RCC 7860 (cell line): ENCODE measurements around the gene MAK.
"Not testable (repeated sequence)": the region's sequence is repeated elsewhere in the genome, so short reads cannot be mapped to it uniquely, and the experiment has no call there.

Experiments used
- DNase-seq: peaks from one replicate; pipeline ENCODE4 v3.0.0-alpha.2; 2015; ENCODE audit warnings: low spot score
- FAIRE-seq: peaks from 2 replicates; lab custom pipeline; 2012; peaks lifted over from hg19 to GRCh38; lab: Jason Lieb, UNC

MAK gene

GRCh38 chr6:10854922-10855632, 16.7 kb upstream of the MAK start:
- FAIRE-seq = no peak

GRCh38 chr6:10853849-10854300, 15.5 kb upstream of the MAK start:
- DNase-seq, FAIRE-seq: not testable (repeated sequence)

More at GRCh38 chr6:10854922-10855632, 16.7 kb upstream of the MAK start:
- DNase-seq = no peak

GRCh38 chr6:10852361-10852960, 14.1 kb upstream of the MAK start:
- DNase-seq (no peak), FAIRE-seq (no peak)

- FAIRE-seq = no peak
- DNase-seq = no peak
Observed at GRCh38 chr6:10850728-10851127, 12.4 kb upstream of the MAK start.

- DNase-seq (no peak), FAIRE-seq (no peak)
Observed at GRCh38 chr6:10849901-10850300, 11.6 kb upstream of the MAK start.

- FAIRE-seq = peak; percentile 40
- no peak for DNase-seq
Observed at GRCh38 chr6:10847684-10848083, 9.3 kb upstream of the MAK start.

GRCh38 chr6:10843554-10843953, 5.2 kb upstream of the MAK start:
- DNase-seq = no peak
- FAIRE-seq = no peak

- DNase-seq = no peak
Observed at GRCh38 chr6:10838794-10839333, 525 bp upstream of the MAK start.

GRCh38 chr6:10837622-10837994, 731 bp downstream of the MAK start:
- FAIRE-seq (no peak), DNase-seq (no peak)

More at GRCh38 chr6:10838794-10839333, 525 bp upstream of the MAK start:
- FAIRE-seq = no peak

- FAIRE-seq = no peak
- no peak for DNase-seq
Observed at GRCh38 chr6:10837009-10837621, 1.2 kb downstream of the MAK start.

GRCh38 chr6:10834823-10835222, 3.5 kb downstream of the MAK start:
- FAIRE-seq = no peak
- no peak for DNase-seq

GRCh38 chr6:10831609-10832008, 6.7 kb downstream of the MAK start:
- no peak for FAIRE-seq
- DNase-seq = no peak

GRCh38 chr6:10824819-10825218, 13.5 kb downstream of the MAK start:
- DNase-seq (no peak), FAIRE-seq (no peak)

GRCh38 chr6:10824297-10824696, 14.0 kb downstream of the MAK start:
- FAIRE-seq (no peak), DNase-seq (no peak)

- FAIRE-seq, DNase-seq: not testable (repeated sequence)
Observed at GRCh38 chr6:10814176-10814575, 24.2 kb downstream of the MAK start.

GRCh38 chr6:10809098-10809497, 29.2 kb downstream of the MAK start:
- FAIRE-seq (no peak), DNase-seq (no peak)

- DNase-seq (no peak), FAIRE-seq (no peak)
Observed at GRCh38 chr6:10808376-10808775, 30.0 kb downstream of the MAK start.

- DNase-seq = peak; percentile 60
- peak; percentile 15 for FAIRE-seq
Observed at GRCh38 chr6:10801224-10801848, 37.0 kb downstream of the MAK start.

GRCh38 chr6:10800810-10801209, 37.5 kb downstream of the MAK start:
- DNase-seq (no peak), FAIRE-seq (no peak)

- FAIRE-seq = no peak
Observed at GRCh38 chr6:10794239-10794638, 44.1 kb downstream of the MAK start.

GRCh38 chr6:10793695-10794094, 44.6 kb downstream of the MAK start:
- DNase-seq = no peak
- no peak for FAIRE-seq

More at GRCh38 chr6:10794239-10794638, 44.1 kb downstream of the MAK start:
- no peak for DNase-seq
